GM18517 (cell line): ENCODE data around the gene SIGLECL1.
"Not testable (repeated sequence)": the region's sequence is repeated elsewhere in the genome, so short reads cannot be mapped to it uniquely, and the experiment has no call there.

Experiments used
- ATAC-seq: cut with Tn5 transposase; IDR thresholded peaks from one replicate; pipeline ENCODE4 v1.9.1; 2021; ENCODE audit warnings: mild to moderate bottlenecking, moderate library complexity; ENCODE audit not compliant: unreplicated experiment

The SIGLECL1 gene

DNA sequence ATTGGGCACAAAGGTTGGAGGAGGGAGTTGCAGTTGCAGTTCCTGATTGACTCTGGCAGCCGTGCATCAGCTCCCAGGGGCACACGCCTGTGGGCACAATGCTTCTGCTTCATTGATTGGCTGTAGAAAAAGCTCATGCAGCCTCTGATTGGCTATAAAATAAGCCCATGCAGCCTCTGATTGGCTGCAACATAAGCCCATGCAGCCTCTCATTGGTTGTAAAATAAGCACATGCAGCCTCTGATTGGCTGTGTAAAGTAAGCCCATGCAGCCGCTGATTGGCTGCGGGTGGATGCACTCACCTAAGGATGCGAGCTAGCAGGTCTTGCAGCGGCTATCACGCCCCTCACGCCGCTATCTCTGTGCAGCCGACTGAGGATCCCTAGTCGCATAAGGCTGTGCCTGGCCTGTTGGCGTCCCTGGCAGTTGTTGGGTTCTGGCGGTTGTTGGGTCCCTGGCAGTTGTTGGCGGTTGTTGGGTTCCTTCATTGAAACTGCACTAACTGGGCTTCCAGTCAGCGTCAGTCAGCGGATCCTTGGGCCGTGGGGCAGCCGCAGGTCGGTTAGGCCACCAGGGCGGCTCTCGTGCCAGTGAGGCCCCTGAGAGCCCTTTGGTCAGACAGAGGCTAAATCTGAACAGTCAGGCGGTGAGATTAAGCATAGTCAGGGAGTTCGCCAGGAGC is at the start of gene SIGLECL1:
TSS of gene SIGLECL1 (plus strand) at position 295 of the 682 bp plus-strand sequence. CDS start 12,993 bp downstream, outside the sequence.
- no peak for ATAC-seq

DNA sequence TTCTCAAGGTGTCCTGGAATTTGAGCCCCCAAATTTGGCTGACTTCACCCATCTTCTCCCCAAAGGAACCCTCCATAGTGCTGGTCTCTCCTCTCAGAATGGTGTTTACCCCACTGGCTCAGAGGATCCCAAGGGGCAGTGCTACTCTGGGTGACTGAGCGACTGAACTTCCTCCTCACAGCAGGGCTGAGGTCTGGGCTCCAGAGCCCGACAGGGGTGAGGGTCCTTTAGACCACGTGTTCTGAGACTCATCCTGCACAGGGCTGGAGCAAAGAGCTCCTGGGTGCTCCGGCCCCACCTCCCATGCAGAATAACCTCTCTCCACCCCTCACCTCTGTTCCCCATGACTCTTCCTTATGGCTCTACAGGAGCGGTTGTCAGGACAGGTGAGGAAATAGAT is 49.2 kb upstream of the SIGLECL1 start:
- ATAC-seq = no peak

DNA sequence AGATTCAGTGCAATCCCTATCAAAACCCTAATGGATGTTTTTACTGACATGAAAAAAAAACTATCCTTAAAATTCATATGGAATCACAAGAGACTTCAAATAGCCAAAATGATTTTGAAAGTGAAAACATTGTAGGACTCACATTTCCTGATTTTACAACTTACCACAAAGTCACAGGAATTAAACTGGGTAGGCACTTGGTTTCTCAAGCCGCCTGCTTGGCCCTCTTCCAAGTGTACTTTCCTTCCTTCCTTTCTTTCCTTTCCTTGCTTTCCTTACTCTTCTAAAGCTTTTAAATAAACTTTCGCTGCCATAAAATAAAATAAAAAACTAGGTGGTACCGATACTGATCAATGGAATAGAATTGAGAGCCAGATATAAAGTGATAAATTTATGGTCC is 47.0 kb upstream of the SIGLECL1 start:
- ATAC-seq = no peak

DNA sequence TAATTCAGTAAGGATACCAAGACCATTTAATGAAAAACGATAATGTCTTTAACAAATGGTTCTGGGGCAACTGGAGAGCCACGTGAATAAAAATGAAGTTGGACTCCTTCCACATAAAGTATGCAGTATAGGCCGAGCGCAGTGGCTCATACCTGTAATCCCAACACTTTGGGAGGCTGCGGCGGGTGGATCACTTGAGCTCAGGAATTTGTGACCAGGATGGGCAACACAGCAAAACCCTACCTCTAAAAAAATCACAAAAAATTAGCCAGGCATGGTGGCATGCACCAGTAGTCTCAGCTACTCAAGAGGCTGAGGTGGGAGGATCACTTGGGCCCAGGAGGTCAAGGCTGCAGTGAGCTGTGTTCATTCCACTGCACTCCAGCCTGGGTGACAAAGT is 46.6 kb upstream of the SIGLECL1 start:
- ATAC-seq = no peak

DNA sequence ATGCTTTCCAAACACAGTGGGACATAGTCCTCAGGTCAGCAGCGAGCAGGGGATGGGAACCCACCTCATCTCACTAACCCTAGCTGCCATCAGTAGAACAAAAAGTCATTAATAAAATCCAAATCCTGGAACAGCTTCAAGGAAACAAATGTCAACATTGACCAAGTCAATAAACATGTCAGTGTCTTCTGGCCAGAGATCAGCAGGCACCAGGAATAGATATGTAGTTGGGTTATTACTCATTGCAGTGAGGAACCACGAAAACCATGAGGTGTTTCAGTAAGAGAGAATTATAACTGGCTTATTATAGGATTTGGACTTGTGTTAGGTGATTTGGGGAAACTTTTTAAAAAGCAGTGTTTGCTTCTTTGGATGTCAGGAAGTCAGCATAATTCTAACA is 43.1 kb upstream of the SIGLECL1 start:
- no peak for ATAC-seq

DNA sequence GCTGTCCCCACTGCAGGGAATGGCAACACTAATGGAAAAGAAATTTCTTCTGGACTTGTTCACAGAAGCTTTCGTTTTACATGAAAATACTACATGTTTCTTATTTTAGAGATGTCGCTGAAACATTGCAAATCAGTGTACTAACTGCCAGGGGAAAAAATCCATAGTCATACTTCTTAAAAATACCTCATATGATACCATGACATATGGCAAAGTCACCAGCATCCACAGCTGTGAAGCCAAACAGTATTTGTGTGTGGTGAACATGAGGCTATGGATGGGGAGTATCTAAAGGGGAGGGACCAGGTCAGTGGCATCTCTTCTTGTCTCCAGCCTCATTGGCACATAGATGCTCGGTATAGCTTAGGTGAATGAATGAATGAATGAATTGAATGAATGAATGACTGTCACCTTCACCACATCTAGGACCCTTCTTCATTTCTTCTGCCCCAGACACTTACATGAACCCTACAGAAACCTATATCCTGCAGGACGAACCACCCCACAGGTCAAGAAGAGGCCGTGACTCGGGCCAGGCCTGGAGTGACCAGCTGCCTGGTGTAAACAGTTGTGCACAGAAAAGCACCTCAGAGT is 40.6 kb upstream of the SIGLECL1 start:
- no peak for ATAC-seq

DNA sequence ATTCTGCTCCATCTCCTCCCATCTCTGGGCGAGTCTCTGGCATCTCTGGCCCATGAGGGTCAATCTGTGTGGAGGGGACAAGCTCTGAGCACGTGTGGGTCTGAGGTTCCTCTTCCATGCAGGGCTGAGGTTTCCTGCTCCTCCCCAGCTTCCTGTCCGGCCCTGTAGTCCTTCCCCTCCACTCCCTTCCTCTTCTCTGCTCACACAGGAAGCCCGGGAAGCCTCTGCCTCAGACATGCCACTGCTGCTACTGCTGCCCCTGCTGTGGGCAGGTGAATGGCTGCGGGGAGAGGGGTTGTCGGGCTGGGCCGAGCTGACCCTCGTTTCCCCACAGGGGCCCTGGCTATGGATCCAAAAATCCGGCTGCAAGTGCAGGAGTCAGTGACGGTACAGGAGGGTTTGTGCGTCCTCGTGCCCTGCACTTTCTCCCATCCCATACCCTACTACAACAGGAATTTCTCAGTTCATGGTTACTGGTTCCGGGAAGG is 40.0 kb upstream of the SIGLECL1 start:
- ATAC-seq = not testable (repeated sequence)

DNA sequence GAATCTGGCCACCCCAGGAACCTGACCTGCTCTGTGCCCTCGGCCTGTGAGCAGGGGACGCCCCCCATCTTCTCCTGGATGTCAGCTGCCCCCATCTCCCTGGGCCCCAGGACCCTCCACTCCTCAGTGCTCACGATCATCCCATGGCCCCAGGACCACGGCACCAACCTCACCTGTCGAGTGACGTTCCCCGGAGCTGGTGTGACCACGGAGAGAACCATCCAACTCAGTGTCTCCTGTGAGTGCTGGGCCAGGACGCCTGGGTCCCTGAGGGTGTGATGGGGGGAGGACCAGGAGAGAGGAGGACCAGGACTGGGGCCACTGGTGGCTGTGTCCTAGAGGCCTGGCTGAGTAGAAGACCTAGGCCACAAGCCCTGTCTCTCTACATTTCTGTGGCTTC is 39.0 kb upstream of the SIGLECL1 start:
- no peak for ATAC-seq

DNA sequence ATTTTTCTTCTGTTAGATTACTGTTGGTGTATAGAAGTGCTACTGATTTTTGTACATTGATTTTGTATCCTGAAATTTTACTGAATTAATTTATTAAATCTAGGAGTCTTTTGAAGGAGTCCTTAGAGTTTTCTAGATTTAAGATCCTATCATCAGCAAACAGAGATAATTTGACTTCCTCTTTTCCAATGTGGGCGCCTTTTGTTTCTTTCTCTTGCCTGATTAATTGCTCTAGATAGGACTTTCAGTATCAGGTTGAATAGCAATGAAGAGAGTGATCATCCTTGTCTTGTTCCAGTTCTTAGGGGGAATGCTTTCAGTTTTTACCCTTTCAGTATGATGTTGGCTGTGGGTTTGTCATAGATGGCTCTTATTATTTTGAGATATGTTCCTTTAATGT is 31.6 kb upstream of the SIGLECL1 start:
- ATAC-seq = no peak

DNA sequence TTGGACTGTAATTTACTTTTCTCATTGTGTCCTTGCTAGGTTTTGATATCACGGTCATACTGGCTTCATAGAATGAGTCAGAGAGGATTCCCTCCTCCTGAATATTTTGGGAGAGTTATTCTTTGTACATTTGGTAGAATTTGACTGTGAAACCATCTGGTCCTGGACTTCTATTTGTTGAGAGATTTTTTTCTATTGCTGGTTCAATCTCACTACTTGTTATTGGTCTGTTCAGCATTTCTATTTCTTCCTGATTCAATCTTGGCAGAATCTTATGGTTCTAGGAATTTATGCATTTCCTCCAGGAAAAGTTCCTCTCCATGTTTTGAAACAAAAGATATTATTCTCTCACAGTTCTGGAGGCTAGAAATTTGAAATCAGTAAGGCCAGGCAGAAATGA is 30.9 kb upstream of the SIGLECL1 start:
- no peak for ATAC-seq

DNA sequence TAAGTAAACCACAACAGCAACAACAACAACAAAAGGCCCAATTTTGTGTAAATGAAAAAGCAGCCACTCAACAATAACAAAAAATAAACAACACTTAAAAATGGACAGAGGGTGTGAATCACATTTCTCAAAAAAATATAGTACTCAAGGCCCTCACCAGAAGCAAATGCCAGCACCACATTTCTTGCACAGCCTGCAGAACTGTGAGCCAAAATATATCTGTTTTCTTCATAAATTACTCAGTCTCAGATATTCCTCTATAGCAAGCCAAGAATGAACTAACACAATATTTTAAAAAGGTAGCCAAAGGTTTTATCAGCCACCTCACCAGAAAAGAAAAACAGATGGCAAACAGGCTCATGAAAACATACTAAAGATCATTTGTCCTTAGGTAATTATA is 29.9 kb upstream of the SIGLECL1 start:
- ATAC-seq = no peak

DNA sequence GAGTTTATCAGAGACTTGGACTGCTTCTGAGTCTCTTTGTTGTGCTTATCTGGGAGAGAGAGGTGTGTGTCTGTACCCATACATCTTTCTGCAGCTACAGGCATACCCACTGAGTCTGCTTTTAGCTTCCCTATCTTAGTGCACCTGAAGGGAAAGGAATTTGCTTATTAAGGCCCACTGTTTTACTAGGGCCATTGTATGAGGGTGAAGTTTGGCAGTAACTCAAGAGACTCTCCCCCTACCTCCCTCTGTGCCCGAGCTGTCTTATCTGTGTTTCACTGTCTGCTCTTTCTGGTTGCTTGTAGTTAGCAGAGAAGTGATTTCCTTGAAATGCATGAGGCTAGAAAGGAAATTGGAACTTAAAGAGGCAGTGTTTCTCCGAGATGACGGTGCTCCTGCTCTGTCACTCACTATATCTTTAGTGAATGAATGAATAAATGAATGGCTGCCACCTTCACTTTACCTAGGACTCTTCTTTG is 26.7 kb upstream of the SIGLECL1 start:
- no peak for ATAC-seq

DNA sequence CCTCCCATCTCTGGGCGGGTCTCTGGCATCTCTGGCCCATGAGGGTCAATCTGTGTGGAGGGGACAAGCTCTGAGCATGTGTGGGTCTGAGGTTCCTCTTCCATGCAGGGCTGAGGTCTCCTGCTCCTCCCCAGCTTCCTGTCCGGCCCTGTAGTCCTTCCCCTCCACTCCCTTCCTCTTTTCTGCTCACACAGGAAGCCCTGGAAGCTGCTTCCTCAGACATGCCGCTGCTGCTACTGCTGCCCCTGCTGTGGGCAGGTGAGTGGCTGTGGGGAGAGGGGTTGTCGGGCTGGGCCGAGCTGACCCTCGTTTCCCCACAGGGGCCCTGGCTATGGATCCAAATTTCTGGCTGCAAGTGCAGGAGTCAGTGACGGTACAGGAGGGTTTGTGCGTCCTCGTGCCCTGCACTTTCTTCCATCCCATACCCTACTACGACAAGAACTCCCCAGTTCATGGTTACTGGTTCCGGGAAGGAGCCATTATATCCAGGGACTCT is 25.9 kb upstream of the SIGLECL1 start, which contains the start of gene CD33:
TSS of gene CD33 (plus strand) at position 183 of the 496 bp plus-strand sequence. CDS start at position 222, 39 bp downstream.
- ATAC-seq = not testable (repeated sequence)

DNA sequence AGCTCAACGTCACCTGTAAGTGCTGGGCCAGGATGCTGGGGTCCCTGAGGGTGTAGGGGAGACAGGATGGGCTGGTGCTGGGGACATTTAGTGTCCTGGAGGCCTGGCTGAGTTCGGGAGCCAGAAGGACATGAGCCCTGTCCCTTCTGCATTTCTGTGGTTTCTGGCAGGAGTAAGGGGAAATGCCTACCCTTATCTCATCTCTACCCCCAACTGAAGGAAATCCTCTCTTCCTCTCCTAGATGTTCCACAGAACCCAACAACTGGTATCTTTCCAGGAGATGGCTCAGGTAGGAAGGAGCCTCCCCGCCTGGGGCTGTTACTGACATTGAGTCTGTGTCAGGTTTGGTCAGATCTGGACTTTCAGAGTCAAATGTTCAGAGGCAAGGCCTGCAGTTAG is 24.8 kb upstream of the SIGLECL1 start:
- ATAC-seq = no peak

DNA sequence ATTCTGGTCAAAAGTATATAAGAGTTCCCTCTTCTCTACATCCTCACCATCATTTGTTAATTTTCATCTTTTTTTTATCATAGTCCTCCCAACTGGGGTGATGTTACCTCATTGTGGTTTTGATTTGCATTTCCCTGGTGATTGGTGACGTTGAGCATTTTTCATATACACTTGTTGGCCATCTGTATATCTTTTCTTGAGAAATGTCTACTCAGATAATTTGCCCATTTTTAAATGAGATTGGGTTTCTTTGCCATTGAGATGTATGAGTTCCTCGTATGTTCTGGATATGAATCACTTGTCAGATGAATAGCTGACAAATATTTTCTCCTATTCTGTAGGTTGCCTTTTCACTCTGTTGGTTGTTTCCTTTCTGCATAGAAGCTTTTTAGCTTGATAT is 23.6 kb upstream of the SIGLECL1 start:
- ATAC-seq = no peak

DNA sequence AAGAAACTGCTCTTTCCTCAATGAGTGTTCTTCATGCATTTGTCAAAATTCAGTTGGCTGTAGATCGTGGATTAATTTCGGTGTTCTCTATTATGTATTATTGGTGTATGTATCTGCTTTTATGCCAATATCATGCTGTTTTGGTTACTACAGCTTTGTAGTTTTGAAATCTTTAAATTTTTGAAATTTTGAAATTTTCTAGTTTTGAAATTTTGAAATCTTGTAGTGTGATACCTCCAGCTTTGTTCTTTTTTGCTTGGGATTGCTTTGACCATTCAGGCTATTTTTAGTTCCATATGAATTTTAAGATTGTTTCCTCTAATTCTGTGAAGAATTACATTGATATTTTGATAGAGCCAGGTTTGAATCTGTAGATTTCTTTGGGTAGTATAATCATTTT is 22.9 kb upstream of the SIGLECL1 start:
- ATAC-seq = no peak

DNA sequence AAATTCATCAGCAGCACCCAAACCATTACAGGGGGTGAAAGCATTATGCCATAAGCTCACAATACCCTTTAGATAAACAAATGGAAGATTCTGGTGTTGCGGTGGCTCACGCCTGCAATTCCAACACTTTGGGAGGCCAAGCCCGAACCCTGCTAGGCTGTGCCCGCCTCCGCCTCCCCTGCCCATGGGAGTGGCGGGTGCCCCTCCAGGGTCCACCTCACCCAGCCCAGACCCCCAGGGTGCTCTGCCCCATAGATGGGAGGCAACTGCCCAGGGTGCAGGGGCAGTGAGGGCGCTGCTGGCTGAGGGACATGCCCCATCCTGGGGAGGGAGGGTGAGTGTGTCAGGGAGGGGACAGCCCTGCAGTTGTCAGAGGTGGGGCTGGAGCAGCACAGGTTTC is 10.0 kb upstream of the SIGLECL1 start:
- no peak for ATAC-seq

DNA sequence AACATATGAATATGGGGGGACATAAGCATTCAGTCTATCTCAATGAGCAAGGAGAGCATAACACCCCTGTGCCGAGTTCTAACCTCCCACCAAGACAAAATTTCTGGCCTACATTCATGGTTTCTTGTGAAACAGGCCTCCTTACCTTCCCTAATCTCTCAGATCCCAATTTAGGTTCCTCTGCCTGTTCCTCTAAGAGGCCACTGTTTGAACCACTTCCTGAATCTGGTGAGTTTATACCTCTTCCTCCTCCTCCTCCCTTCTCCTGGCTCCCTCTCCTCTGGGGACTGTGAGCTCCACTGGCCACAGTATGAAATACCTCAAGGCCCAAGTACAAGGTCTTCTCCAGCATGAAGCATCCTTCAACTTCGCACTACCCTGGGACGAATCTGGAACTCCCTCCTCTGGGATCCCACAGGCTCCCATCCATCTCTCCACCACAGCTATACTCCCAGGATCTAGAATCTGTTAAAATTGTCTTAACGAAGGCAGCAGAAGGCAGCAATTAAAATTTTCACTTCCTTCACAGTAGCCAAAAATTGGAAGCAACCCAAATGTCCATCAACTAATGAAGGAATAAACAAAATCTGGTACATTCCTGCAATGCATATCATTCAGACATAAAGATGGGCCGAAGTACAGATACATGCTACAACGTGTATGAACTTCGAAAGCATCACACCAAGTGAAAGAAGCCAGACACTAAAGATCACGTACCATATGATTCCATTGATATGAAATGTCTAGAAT is 7.8 kb upstream of the SIGLECL1 start:
- no peak for ATAC-seq

DNA sequence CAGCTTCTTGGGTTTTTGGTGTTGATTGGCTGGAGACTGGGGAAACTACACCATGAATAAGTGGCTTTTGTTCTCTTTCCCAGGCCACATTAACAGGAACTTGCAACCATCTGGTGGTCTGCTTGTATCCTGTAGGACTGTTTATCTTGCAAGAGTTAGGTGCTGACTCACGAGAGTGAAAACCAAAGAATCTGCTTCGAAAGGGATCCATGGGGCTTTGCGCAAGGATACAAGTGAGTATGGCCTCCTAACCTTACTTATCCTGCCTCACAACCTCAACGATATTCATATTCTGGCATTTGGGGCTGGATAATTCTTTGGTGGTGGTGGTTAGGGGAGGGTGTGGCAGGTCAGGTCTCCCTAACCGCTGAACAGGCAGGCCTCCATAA is 4.7 kb upstream of the SIGLECL1 start:
- no peak for ATAC-seq

DNA sequence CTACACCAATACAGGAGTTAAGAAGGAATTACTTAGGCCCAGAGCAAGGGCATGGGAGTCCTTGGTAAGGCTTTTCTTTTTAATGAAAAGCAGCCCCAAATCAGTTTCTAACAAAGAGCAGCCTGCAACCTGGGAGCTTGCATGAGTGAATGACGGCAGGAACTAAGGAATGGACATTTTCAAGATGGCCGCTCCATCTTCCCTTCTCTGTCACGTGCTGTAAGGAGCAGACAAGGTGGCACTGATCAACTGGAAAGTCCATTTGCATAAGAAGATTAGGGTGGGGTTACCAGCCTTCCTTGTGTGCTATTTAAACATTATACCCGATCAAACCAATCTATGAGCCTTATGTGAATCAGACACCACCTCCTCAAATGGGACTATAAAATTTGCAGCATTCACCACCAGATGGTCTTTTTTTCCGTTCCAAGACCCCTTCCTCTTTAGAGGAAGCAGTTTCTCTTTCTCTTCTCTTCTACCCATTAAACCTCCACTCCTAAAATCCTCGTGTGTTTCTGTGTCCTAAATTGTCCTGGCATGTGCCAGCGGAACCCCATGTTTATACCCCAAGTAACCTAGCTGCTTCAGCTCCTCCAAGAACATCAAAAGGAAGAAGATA is 2.8 kb upstream of the SIGLECL1 start:
- ATAC-seq = no peak

DNA sequence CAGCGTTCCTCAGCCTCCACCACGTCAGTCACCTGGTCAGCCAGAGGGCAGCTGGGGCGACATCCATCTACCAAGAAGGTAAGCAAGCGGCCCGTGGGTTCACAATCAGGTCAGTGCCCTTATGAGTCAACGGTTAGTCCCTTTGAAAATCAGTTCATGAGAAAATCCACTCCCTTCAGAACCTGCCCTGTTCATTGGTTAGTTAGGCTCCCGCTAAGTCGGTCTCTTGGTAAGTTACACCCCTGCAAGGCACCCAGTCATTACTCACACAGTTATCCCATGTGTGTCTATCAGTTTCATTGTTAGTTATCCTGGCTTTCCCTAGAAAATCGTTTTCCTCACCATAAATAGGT is 564 bp downstream of the SIGLECL1 start:
- no peak for ATAC-seq
